ENCODE results near the gene NCOA3. TPM values are rescaled to one million over a fixed set of nuclear protein-coding genes. Genes with fewer than 3 reads are reported as not detected.

The NCOA3 gene
- total RNA-seq, 1 donor from 2014 or later: 25.5 TPM

DNA sequence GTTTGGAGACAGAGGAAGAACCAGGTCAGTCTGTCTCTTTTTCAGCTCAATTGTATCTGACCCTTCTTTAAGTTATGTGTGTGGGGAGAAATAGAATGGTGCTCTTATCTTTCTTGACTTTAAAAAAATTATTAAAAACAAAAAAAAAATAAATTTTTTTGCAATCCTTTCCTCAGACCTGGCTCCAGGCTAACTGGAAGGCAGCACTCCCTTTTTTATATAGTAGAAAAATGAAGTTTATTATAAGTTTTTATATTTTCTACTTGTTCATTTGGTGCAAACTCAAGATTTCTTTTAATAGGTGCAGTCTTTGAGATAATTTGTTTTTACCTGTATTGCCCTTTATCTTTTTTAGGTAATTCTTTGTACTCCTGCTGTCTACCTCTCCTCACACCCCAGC is 153.9 kb downstream of the NCOA3 start:
- Histone ChIP-seq H3K36me3 (ENCODE audit: control insufficient read depth, insufficient read depth, low read length) (peaks cover 13% of the 10 kb centered on the region), H3K27me3 (ENCODE audit: control insufficient read depth, insufficient read depth, low read length) (no peaks in the 10 kb centered on the region), H3K4me3 (ENCODE audit: low read depth, low read length) (no peak overlapping the region)
- FAIRE-seq (no peak), DNase-seq (ENCODE audit: low read depth) (no peak)
- no peak for TF ChIP-seq CTCF (IDR thresholded peaks at IDR 0.05; ENCODE audit: insufficient read depth, low read length, severe bottlenecking)

- no peak for FAIRE-seq
- no peak for DNase-seq (ENCODE audit: low read depth)
- no peaks in the 10 kb centered on the region for H3K27me3 ChIP-seq (ENCODE audit: control insufficient read depth, insufficient read depth, low read length)
- no peak overlapping the region for H3K4me3 ChIP-seq (ENCODE audit: low read depth, low read length)
- no peak for TF ChIP-seq CTCF (IDR thresholded peaks at IDR 0.05; ENCODE audit: insufficient read depth, low read length, severe bottlenecking)
- H3K36me3 ChIP-seq (ENCODE audit: control insufficient read depth, insufficient read depth, low read length): peaks cover 11% of the 10 kb centered on the region
Measured at GRCh38 chr20:47656318-47656717, 154.6 kb downstream of the NCOA3 start.

GRCh38 chr20:47659904-47660601 is 158.4 kb downstream of the NCOA3 start:
- no peak for TF ChIP-seq CTCF (IDR thresholded peaks at IDR 0.05; ENCODE audit: insufficient read depth, low read length, severe bottlenecking)
- Histone ChIP-seq H3K27me3 (ENCODE audit: control insufficient read depth, insufficient read depth, low read length) (no peaks in the 10 kb centered on the region), H3K36me3 (ENCODE audit: control insufficient read depth, insufficient read depth, low read length) (peaks cover 17% of the 10 kb centered on the region), H3K4me3 (ENCODE audit: low read depth, low read length) (no peak overlapping the region)
- no peak for FAIRE-seq
- DNase-seq (ENCODE audit: low read depth): no peak

DNA sequence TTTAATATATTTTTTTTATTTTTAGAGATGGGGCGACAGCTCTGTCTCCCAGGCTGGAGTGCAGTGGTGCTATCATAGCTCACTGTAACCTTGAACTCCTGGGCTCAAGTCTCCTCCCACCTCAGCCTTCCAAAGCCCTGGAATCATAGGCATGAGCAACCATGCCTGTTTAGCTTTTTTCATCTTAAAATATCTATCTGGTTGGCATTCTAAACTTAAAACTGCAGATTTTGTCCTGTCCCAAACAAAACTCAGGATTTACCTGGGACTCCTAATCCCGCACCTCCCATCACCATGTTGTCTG is 158.9 kb downstream of the NCOA3 start:
- H3K36me3 ChIP-seq (ENCODE audit: control insufficient read depth, insufficient read depth, low read length): peaks cover 17% of the 10 kb centered on the region
- H3K4me3 ChIP-seq (ENCODE audit: low read depth, low read length): no peak overlapping the region
- no peak for DNase-seq (ENCODE audit: low read depth)
- H3K27me3 ChIP-seq (ENCODE audit: control insufficient read depth, insufficient read depth, low read length): no peaks in the 10 kb centered on the region
- no peak for FAIRE-seq
- no peak for TF ChIP-seq CTCF (IDR thresholded peaks at IDR 0.05; ENCODE audit: insufficient read depth, low read length, severe bottlenecking)

- no peaks in the 10 kb centered on the region for H3K27me3 ChIP-seq (ENCODE audit: control insufficient read depth, insufficient read depth, low read length)
- TF ChIP-seq CTCF (IDR thresholded peaks at IDR 0.05; ENCODE audit: insufficient read depth, low read length, severe bottlenecking): no peak
- no peak for DNase-seq (ENCODE audit: low read depth)
- no peak overlapping the region for H3K4me3 ChIP-seq (ENCODE audit: low read depth, low read length)
- peaks cover 20% of the 10 kb centered on the region for H3K36me3 ChIP-seq (ENCODE audit: control insufficient read depth, insufficient read depth, low read length)
- FAIRE-seq: no peak
Measured at GRCh38 chr20:47660983-47661700, 159.5 kb downstream of the NCOA3 start.

Measured in bronchial epithelial cell (primary cell).